HepG2 (cell line): ENCODE results near the gene NFATC1.

ENCODE experiments used
- AHDC1 ChIP-seq: sonication (generic); formaldehyde crosslinking; IDR thresholded peaks from 2 replicates; pipeline ENCODE4 v1.5.1; 2020; ENCODE audit warnings: mild to moderate bottlenecking, missing genetic modification reagents, borderline replicate concordance
- CTCF ChIP-seq: sonication (generic); formaldehyde crosslinking; IDR thresholded peaks from 2 replicates; pipeline ENCODE4 v1.5.0; 2020; ENCODE audit warnings: mild to moderate bottlenecking, missing genetic modification reagents, moderate library complexity
- ERF ChIP-seq: IDR thresholded peaks from 2 replicates; pipeline ENCODE4 v1.6.1; 2018; ENCODE audit warnings: missing biosample characterization, missing genetic modification reagents
- GTF3A ChIP-seq: sonication (generic); formaldehyde crosslinking; conservative IDR thresholded peaks from 2 replicates; pipeline ENCODE4 v1.4.0; 2020; ENCODE audit warnings: mild to moderate bottlenecking, missing genetic modification reagents
- HMG20B ChIP-seq: conservative IDR thresholded peaks from 2 replicates; pipeline ENCODE4 v1.6.1; 2016; ENCODE audit warnings: missing genetic modification reagents, missing compliant biosample characterization
- HNRNPUL1 ChIP-seq: fragments of 200-400 bp; formaldehyde crosslinking; IDR thresholded peaks from 2 replicates; pipeline ENCODE4 v1.6.1; 2017; ENCODE audit warnings: low read depth, mild to moderate bottlenecking, low read length, moderate library complexity
- NFYC ChIP-seq: IDR thresholded peaks from 2 replicates; pipeline ENCODE4 v1.6.1; 2016; ENCODE audit warnings: missing genetic modification reagents, missing compliant biosample characterization
- POLR2AphosphoS5 ChIP-seq: IDR thresholded peaks from 2 replicates; pipeline ENCODE4 v1.6.1; 2012; ENCODE audit warnings: low read depth, low read length
- RAD21 ChIP-seq: fragments of 450-650 bp; formaldehyde crosslinking; IDR thresholded peaks from 2 replicates; pipeline ENCODE4 v1.5.0; 2020; ENCODE audit warnings: mild to moderate bottlenecking
- RBM39 ChIP-seq: fragments of 200-400 bp; formaldehyde crosslinking; IDR thresholded peaks from one replicate; pipeline ENCODE4 v1.6.1; 2018; ENCODE audit warnings: antibody characterized with exemption, mild to moderate bottlenecking, low read depth, low read length; ENCODE audit not compliant: poor library complexity, severe bottlenecking
- ZNF350 ChIP-seq: sonication (generic); formaldehyde crosslinking; IDR thresholded peaks from 2 replicates; pipeline ENCODE4 v1.4.0; 2020; ENCODE audit warnings: mild to moderate bottlenecking, low read depth, missing genetic modification reagents, borderline replicate concordance
- ZNF850 ChIP-seq: sonication (generic); formaldehyde crosslinking; conservative IDR thresholded peaks from 2 replicates; pipeline ENCODE4 v1.9.0; 2021; ENCODE audit warnings: mild to moderate bottlenecking, missing genetic modification reagents
- TF ChIP-seq, protein P1 (sequence below): sonication (generic); formaldehyde crosslinking; IDR thresholded peaks from 2 replicates; pipeline ENCODE4 v1.5.0; 2020; ENCODE audit warnings: mild to moderate bottlenecking, missing genetic modification reagents, borderline replicate concordance

DNA sequence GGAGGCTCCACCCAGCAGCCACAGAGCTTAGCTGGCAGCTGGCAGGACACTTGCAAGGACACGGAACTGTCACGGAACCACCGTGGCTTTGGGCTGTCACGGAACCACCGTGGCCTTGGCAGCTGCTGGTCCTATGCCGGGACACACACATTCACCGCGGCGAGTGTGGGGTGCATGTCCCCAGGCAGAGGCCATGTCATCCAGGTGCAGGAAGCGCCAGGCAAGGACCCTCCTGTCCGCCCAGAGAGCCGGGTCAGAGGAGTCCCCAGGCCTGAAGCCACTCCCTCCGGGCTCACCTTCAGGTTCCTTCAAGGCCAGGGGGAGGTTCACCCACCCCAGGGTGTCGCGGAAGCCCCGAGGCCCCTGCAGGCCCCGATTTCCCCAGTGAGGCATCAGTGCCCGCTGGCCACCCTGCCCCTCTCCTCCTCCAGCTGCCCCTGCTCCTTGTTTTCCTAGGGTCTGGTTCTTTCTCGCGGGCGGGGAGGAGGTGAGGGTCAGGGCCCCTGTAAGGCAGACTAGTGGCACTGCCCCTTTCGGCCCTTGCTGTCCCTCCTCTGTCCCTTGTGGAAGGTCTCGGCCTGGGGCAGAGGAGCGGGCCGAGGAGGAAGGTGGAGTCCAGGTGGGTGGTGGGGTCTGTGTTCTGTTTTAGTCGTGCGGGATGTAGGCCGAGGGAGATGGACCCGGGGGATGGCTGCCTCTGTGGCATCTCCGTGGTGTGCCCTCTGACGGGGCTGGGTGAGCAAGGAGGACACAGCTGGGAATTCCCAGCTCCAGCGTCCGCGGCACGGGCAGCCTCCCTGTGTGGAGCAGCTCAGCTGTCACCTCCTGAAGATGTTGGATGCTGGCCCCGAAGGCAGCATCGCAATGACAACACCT, 60.6 kb downstream of the NFATC1 start:
- no peak for TF ChIP-seq AHDC1
- TF ChIP-seq HMG20B (CRISPR knock-in tag): no peak
- no peak for TF ChIP-seq HNRNPUL1
- no peak for TF ChIP-seq GTF3A
- TF ChIP-seq CTCF: no peak
- TF ChIP-seq ZNF850 (CRISPR knock-in tag): no peak
- TF ChIP-seq, protein P1, sequence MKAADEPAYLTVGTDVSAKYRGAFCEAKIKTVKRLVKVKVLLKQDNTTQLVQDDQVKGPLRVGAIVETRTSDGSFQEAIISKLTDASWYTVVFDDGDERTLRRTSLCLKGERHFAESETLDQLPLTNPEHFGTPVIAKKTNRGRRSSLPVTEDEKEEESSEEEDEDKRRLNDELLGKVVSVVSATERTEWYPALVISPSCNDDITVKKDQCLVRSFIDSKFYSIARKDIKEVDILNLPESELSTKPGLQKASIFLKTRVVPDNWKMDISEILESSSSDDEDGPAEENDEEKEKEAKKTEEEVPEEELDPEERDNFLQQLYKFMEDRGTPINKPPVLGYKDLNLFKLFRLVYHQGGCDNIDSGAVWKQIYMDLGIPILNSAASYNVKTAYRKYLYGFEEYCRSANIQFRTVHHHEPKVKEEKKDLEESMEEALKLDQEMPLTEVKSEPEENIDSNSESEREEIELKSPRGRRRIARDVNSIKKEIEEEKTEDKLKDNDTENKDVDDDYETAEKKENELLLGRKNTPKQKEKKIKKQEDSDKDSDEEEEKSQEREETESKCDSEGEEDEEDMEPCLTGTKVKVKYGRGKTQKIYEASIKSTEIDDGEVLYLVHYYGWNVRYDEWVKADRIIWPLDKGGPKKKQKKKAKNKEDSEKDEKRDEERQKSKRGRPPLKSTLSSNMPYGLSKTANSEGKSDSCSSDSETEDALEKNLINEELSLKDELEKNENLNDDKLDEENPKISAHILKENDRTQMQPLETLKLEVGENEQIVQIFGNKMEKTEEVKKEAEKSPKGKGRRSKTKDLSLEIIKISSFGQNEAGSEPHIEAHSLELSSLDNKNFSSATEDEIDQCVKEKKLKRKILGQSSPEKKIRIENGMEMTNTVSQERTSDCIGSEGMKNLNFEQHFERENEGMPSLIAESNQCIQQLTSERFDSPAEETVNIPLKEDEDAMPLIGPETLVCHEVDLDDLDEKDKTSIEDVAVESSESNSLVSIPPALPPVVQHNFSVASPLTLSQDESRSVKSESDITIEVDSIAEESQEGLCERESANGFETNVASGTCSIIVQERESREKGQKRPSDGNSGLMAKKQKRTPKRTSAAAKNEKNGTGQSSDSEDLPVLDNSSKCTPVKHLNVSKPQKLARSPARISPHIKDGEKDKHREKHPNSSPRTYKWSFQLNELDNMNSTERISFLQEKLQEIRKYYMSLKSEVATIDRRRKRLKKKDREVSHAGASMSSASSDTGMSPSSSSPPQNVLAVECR (CRISPR knock-in tag): no peak
- TF ChIP-seq ERF (CRISPR knock-in tag): no peak
- TF ChIP-seq NFYC (CRISPR knock-in tag): no peak
- TF ChIP-seq POLR2AphosphoS5: no peak
- TF ChIP-seq RBM39: no peak
- TF ChIP-seq RAD21 (CRISPR knock-in tag): no peak
- no peak for TF ChIP-seq ZNF350 (CRISPR knock-in tag)
